ENCODE results near the gene FGF2.
"Not testable (repeated sequence)": the region's sequence is repeated elsewhere in the genome, so short reads cannot be mapped to it uniquely, and the experiment has no call there.

Gene FGF2

GRCh38 chr4:122932763-122933162, 106.1 kb downstream of the FGF2 start:
- no peak for DNase-seq

GRCh38 chr4:122945136-122945535, 118.5 kb downstream of the FGF2 start:
- not testable (repeated sequence) for DNase-seq

GRCh38 chr4:122946142-122946541, 119.5 kb downstream of the FGF2 start:
- DNase-seq: no peak

Measured in NCI-H1694 (cell line).